ENCODE measurements around the gene LRMDA. TPM values are rescaled to one million over a fixed set of nuclear protein-coding genes. Genes with fewer than 3 reads are reported as not detected.

LRMDA gene
- total RNA-seq, 3 donors from 2014 or later: 9.4 to 14.9 (median 10.3) TPM

- peaks cover 11% of the 10 kb centered on the region for H3K4me1 ChIP-seq (ENCODE audit: low read depth)
- H3K9me3 ChIP-seq: no peaks in the 10 kb centered on the region
- TF ChIP-seq CTCF (IDR thresholded peaks at IDR 0.05): peak; percentile 54
- intact Hi-C loops (cut with DNase I, micrococcal nuclease): loop anchor here (5.0 to 10.0 kb wide), 5 partner anchors 105 to 638 kb away; no protein-coding TSS in a partner anchor
- peak; percentile 40 for ATAC-seq
- H3K4me3 ChIP-seq: peak overlapping the region; percentile 57
- peak; percentile 86 to 88 (median 88) for DNase-seq
- H3K36me3 ChIP-seq (ENCODE audit: low read depth): no peaks in the 10 kb centered on the region
Observed at GRCh38 chr10:75399461-75400162, 31.8 kb upstream of the LRMDA start.

- ATAC-seq (no peak), DNase-seq (peak in 1 of 3 donors; percentile 44)
- Histone ChIP-seq H3K4me1 (ENCODE audit: low read depth) (peaks cover 14% of the 10 kb centered on the region), H3K9me3 (no peaks in the 10 kb centered on the region), H3K36me3 (ENCODE audit: low read depth) (no peaks in the 10 kb centered on the region), H3K4me3 (peak overlapping the region; percentile 57)
- intact Hi-C loops (cut with DNase I, micrococcal nuclease): loop anchor here (5.0 to 10.0 kb wide), 3 partner anchors 105 to 637 kb away; no protein-coding TSS in a partner anchor
- no peak for TF ChIP-seq CTCF (IDR thresholded peaks at IDR 0.05)
Observed at GRCh38 chr10:75400163-75400770, 31.2 kb upstream of the LRMDA start.

- Histone ChIP-seq H3K4me1 (ENCODE audit: low read depth) (peaks cover 15% of the 10 kb centered on the region), H3K36me3 (ENCODE audit: low read depth) (no peaks in the 10 kb centered on the region), H3K9me3 (no peaks in the 10 kb centered on the region), H3K4me3 (peak overlapping the region; percentile 57)
- ATAC-seq: peak; percentile 29
- no peak for TF ChIP-seq CTCF (IDR thresholded peaks at IDR 0.05)
- DNase-seq: peak; percentile 66 to 80 (median 71)
- intact Hi-C loops (cut with DNase I, micrococcal nuclease): loop anchor here (5.0 to 10.0 kb wide), 3 partner anchors 104 to 636 kb away; no protein-coding TSS in a partner anchor
Observed at GRCh38 chr10:75400771-75401568, 30.5 kb upstream of the LRMDA start.

- intact Hi-C loops (cut with DNase I, micrococcal nuclease): loop anchor here (5.0 to 10.0 kb wide), 3 partner anchors 103 to 635 kb away; no protein-coding TSS in a partner anchor
- ATAC-seq (peak; percentile 75), DNase-seq (peak; percentile 94 to 95 (median 95))
- Histone ChIP-seq H3K4me1 (ENCODE audit: low read depth) (peaks cover 15% of the 10 kb centered on the region), H3K4me3 (peak within 1 kb of the TSS; percentile 57), H3K9me3 (no peaks in the 10 kb centered on the region), H3K36me3 (ENCODE audit: low read depth) (no peaks in the 10 kb centered on the region)
- no peak for TF ChIP-seq CTCF (IDR thresholded peaks at IDR 0.05)
Observed at GRCh38 chr10:75401569-75402485, 29.6 kb upstream of the LRMDA start, which contains the start of gene ZNF503. ZNF503 (minus strand) TSS chr10:75401764; CDS start chr10:75401419, 345 bp downstream.

Data from mucosa of descending colon (tissue), 3 donors.